Measurements from ENCODE around the gene STX16.

STX16 gene

DNA sequence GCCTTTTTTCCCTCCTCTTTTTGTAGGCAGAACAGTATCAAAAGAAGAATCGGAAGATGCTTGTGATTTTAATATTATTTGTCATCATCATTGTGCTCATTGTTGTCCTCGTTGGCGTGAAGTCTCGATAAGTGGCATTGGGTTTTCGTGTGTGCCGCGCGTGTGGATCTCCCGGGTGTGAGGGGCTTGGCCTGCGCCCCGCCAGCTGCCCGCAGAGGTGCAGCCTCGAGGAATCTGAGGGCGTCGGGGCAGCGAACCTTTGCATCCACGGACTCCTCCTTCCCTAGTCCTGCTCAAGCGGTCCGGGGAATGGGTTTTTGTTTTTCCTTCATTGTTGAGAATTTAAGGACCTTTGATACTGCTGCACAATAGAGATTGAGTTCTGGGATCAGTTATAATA, 25.1 kb downstream of the STX16 start:
- DNase-seq (ENCODE audit: low spot score), result no peak

DNA sequence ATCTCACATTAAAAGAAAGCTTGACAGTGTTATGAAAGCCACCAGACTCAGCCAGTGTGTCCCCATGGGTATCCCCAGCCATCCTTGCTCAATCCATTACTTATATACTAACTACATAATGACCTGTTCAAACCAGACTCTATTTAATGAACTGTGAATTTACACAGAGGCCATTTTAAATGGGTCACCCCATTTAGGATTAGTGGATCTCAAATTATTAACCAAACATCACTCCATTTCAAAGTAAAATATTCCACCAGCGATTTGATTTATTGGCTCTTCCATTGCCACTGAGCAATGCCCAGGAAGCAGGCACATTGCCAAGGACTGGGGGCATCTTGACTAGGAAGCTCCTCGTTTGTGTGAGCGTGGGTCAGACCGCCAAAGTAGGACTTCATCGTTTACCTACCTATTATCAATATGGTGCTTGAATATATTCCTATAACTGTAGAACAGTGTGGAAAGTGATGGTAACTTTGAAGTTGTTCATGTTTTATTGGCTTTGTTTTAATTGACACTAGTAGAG, 26.1 kb downstream of the STX16 start:
- no peak for DNase-seq (ENCODE audit: low spot score)

DNA sequence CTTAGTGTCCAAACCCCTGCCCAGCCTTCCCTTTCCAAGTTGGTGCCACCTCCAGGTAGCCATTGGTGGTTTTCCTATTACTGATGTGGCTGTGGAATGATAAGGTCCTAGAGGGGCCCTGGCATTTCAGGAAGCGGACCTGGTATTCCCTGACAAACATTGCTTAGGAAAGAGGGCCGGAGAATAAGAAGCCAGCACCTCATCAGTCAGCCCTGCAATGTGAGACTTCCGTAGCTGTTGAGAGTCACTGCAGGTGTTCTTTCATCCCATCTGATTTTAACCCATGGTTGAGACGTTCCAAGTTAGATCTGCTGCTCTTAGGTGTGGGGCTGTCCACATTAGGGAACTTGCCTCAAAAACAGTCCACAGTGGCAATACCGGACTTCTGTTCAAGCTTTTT, 26.7 kb downstream of the STX16 start:
- DNase-seq (ENCODE audit: low spot score), result no peak

DNA sequence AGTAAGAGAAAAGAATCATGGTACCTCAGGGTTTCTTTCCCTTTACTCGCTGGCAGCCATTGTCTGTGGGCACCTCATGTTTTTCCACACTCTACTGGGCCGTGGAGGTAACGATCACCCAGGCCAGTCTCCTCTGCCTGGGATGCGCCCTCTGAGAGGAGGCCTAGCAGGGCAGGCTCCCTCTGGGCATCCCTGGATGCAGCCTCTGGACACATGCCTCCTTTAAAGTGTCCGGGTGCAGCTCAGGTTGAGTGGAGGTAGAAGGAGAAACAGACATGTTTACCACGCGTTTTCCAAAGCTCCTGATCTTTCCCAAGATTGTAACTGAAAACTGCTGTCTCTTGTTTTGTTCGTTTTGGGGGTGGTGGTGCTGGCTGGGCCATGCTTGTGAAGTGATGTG, 27.7 kb downstream of the STX16 start:
- no peak for DNase-seq (ENCODE audit: low spot score)

DNA sequence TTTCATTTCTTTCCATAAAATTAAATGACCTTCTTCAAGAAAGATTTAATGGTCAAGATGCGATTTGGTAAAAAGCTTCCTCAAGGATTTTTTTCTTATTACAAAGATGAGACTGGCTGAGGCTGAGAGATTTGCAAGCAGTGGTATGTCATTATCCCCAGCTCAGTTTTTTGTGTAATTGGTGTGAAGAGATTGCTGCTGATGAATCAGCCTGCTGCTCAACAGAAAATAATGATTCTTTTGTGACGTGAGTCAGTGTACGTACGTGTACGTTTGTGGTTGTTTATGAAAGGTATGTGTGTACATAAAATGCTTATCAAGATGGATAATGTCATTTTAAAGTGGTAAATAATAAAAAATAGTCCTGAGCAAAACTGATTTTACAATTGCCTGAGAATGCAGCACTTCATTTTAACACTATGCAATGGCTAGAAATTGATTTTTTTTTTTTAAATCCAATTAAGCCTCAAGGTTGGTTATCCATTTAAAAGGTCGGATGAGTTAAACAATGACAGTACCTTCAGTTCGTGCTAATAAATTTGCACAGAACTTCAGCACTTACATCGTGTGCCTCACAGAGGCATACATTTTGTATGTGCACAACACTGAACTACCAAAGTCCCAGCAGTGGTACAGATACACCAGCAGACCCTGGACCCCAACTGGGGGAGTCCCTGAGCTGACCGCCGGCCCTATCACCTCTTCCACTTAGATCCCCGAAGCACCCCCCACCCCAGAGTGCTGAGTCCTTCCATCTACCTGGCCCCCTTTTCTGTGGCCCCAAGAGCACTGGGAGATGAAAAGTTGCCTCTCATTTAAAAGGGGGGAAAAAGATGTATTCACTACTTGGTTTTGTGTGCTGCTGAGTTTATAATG, 31.8 kb downstream of the STX16 start:
- peak; percentile 18 for DNase-seq (ENCODE audit: low spot score)

DNA sequence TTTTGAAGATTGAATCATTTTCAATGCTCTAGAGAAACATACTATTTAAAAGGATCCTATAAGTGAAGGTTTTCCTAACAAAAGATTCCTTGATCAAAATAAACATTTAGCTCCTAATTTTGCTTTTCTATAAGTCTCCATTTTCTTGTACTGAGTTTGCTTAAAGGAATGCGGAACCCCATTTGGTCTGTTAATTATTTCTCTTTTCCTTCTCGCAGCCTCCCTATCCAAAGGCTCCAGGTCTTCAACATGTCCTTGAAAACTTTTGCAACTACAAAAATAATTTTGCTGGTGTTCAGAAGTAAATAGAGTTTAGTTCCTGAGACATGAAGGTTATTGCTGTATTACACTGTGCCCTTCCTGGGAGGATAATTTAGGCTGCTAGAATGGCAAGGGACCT, 33.2 kb downstream of the STX16 start:
- DNase-seq (ENCODE audit: low spot score), result no peak

DNA sequence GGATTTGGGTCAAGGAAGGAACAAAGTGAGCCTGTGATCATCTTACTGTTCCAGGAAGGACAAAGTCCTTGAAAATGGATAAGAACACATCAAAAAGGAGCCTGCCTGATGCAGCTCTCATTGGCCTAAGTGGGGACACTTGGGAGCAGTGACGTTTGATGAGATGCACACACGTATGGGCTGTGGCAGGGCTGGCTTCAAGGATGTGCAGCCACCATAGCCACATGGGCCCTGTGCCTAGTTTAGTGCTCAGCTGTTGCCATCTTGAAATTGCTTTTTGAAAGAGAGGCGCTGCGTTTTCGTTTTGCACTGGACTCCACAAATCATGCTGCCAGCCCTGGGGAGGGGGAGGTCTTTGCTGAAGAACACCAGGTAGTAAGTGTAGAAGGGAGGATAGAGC, 34.9 kb downstream of the STX16 start:
- no peak for DNase-seq (ENCODE audit: low spot score)

DNA sequence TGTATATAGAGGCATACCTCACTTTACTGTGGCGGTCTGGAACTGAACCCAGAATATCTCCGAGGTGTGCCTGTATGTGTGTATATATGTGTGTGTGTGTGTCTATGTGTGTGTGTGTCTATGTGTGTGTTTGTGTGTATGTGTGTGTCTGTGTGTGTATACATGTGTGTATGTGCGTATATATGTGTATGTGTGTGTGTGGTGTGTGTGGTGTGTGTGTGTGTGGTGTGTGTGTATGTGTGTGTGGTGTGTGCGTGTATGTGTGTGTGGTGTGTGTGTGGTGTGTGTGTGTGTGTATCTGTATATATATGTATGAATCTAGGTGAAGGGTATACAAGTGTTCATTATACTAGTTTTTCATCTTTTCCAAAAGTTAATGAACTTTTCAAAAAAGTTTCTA, 37.3 kb downstream of the STX16 start:
- DNase-seq (ENCODE audit: low spot score), result no peak

DNA sequence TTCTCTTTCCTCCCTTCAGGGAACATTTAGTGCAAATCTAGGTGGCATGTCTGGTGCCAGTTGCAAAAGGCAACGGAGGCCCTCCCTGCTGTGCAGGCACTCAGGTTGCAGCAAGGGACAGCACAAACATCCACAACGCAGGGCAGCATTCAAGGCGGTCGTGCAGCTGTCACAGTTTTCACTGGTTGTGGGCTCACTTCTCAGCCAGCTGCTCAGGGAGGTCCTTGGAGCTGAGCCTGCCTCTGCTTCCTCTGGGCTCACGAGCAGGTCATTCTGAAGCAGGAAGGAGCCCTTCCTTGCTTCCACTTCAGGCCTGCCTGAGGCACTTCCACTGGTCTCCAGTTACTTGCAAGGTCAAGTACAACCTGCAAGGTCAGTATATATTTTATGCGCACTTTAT, 37.8 kb downstream of the STX16 start:
- no peak for DNase-seq (ENCODE audit: low spot score)

DNA sequence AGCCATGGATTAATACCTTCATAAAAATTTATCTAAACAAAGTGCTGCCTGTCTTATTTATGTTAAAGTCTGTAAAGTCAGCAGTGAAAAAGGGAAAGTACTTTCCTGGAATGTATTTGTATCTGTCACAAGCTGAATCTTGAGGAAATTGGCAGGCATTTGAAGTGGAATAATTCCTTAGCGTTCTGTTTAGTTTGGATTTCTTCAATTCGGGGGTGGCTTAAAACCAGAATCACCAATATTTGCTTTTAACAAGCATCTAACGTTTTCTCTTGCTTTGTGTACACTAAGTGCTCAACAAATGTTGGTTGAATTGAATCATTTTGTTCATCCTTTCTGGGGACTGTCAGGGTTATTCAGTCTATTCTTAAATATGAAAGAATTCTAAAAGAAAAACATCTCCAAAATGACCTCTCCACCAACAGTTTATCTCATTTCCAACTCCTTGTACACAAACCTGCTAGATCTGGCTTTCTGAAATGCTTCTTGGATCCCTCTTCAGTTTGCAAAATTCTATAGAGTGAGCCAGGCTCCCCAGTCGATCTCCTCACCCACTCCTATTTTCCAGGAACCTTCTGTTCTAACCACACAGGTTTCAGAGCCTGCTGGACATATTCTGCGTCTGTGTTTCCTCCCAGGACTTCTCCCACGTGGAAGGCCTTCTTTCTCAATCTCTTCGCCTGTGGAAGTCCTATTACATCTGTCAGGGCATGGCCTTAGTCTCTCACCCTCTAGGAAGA, 39.5 kb downstream of the STX16 start:
- DNase-seq (ENCODE audit: low spot score), result peak; percentile 48

DNA sequence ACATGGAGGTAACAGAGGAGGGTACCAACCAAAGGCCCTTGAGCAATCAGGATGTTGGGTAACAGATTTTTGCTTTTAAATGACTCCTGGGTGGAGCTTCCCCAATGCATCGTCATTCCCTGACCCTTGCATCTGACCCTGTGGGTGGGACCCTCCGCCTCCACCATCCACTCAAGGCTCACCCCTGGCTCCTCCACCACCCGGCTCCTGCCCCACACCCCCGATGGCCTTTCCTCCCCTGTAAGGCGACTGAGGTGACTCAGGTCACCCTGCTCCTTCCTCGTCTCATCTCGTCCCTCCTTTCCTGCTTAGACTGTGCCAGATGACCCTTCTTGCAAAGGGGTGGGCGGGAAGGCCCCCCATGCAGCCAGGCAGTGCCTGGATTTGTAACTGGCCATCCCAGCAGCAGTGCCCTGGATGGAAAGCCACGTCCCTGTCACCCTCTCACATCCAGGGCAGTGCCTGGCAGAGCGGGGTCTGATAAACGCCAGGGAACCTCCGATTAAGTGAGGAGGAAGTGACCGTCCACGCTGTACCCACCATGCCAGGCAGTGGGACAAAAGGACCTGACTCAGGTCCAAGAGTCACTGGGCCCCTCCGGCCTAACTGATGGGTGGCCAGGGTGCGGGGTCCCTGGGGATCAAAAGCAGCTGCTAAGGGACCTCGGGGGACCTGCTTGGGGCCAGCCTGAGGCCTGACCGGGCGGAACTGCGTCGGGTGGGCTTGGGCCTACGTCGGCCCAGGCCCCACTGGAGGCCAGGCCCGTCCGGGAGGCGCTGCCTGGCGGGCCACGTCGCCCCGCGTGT, 40.9 kb downstream of the STX16 start:
- DNase-seq (ENCODE audit: low spot score), result no peak

DNA sequence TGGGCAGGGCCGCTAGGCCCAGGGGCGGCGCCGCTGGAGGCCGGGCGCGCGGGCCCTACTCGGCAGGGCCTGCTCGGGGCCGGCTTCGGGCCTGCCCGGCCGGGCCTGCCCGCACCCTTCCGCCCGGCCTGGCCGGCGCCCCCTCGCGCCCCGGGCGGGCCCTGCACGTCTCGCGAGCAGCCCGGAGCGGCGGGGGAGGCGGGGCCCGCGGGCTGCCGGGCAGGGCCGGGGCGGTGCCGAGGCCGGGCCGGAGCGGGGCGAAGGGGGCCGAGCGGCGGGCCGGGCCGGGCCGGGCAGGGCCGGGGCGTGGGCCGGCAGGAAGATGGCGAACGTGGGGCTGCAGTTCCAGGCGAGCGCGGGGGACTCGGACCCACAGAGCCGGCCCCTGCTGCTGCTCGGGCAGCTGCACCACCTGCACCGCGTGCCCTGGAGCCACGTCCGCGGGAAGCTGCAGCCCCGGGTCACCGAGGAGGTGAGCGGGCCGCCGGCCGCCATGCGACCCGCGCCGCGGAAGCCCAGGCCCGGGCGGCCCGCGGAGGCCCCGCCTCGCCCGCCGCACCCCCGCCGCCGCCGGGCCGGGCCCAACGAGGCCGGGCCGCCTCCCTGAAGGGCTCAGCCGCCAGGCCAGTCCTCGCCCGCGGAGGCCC, 41.6 kb downstream of the STX16 start, which contains the start of gene NPEPL1:
Gene NPEPL1 (plus strand): TSS at position 222 of the 647 bp plus-strand sequence. CDS start 101 bp downstream, at position 323.
- peak; percentile 92 for DNase-seq (ENCODE audit: low spot score)

DNA sequence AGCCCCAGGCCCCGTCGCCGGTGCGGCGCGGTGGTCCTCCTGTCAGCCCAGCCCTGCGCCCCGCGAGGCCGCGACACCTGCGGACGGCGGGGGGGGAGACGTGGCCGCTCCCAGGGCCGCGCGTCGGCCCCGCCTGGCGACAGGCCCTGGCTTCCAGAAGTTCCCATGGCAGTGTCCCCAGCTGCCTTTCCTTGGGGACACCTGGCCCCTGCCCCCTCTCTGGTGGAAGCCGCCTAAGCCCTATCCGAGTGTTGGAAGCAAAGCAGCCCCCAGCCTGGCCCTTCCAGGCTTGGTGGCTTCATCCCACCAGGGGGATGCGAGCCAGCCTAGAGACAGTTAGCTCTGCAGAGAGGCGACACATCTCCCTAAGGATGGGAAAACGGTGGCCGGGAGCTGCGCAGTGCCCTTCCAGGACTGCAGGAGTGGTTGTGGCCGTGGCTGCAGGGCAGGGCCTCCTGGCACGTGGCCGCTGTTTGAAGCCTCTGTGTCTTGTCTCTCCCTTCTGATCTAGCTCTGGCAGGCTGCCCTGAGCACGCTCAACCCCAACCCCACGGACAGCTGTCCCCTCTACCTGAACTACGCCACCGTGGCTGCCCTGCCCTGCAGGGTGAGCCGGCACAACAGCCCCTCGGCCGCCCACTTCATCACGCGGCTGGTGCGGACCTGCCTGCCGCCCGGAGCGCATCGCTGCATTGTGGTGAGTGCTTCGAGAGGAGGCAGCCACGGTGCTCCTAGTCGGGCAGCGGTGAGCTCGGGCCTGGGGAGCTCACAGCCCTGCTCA, 42.3 kb downstream of the STX16 start:
- no peak for DNase-seq (ENCODE audit: low spot score)

DNA sequence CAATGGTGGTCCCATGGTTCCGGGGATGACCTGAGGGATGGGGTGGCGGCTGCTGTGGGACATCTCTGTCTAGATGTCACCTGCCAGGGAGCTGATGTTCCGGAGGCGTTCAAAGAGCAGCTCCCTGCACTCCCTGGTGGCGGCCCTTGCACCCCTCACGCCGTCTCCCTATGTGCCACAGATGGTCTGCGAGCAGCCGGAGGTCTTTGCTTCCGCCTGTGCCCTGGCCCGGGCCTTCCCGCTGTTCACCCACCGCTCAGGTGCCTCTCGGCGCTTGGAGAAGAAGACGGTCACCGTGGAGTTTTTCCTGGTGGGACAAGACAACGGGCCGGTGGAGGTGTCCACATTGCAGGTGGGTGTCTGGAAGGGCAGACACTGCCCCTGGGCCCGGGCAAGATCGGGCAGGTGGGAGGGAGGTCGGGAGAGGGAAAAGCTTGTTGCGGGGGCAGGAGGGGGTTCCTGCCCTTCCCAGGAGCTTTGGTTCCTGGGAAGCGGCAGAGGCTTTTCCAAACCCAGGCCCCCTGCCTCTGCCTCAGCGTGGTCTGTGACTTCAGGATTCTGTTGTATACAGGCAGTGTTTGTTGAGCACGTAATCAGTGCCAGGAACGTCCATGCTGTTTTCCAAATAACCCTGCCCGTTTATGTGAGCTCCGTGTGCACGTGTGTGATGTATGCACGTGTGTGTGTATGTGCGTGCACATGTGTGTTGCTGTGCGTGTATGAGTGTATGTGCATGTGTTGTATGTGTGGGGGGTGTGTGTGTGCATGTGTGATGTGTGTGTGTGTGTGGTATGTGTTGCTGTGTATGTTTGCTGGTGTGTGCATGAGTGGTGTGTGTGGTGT, 43.4 kb downstream of the STX16 start:
- no peak for DNase-seq (ENCODE audit: low spot score)

DNA sequence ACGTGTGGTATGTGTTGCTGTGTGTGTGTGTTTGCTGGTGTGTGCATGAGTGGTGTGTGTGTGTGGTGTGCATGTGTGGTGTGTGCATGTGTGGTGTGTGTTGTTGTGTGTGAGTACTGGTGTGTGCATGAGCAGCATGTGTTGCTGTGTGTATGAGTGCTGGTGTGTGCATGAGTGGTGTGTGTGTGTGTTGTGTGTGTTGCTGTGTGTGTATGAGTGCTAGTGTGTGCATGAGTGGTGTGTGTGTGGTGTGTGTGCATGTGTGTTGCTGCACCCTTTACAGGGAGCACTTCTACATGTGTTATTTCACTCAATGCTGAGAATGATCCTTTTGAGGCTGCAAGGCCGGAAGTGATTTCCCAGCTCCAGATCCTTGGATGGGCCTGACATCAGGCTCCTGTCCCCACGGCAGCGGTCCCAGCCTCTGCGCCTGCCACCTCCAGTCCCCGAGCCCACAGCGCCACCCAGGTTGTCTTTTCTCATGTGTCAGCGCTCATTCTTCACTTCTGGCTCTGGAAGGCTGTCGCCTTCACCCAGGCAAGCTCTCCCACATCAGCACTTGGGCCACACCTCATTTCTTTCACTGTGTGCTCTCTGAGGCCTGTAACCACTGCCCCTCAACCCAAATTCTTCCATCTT, 44.1 kb downstream of the STX16 start:
- DNase-seq (ENCODE audit: low spot score), result no peak

DNA sequence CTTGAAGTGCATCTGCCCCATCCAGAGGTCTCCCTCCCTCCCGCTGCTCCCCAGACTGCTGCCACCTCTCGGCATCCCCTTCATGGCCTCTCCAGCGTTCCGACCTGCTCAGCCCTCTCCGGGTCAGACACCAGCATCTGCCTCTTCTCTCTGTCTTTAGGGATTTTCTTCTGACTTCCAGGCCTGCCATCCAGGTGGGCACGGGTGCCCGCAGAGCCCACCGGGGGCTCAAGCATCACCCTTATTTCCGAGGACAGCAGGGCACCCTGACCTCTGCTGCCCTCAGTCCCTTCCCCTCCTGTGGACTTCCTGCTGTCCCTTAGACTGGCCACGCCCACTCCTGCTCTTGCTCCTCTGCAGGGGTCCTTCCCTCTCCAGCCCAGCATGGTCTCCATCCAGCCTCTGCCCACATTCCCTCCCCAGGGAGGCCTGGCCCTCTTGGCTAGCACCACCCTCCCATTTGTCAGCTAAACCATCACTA, 44.9 kb downstream of the STX16 start:
- no peak for DNase-seq (ENCODE audit: low spot score)

DNA sequence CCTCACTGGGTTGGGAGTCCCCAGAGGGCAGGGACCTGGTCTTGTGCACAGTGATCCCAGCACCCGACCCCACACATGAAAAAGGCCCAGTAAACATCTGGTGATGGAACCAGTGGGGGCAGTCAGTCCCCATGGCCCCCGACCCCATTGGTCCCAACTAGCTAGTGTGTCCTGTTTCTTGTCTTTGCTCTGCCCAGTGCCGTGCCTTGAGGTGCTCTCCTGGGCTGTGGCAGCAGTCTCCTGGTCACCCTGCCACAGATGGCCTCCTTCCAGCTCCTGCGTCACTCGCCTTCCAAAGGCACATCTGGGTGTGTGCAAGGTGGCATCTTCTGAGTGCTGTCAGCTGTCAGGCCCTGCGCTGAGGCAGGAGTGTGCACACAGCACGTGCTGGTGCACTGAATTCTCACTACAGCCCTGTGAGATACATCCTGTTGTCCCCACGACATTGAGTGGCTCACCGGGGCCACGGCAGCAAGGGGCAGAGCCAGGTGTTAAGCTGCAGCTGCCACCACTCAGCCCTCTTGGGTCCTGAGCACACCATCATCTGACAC, 45.4 kb downstream of the STX16 start:
- DNase-seq (ENCODE audit: low spot score), result no peak

DNA sequence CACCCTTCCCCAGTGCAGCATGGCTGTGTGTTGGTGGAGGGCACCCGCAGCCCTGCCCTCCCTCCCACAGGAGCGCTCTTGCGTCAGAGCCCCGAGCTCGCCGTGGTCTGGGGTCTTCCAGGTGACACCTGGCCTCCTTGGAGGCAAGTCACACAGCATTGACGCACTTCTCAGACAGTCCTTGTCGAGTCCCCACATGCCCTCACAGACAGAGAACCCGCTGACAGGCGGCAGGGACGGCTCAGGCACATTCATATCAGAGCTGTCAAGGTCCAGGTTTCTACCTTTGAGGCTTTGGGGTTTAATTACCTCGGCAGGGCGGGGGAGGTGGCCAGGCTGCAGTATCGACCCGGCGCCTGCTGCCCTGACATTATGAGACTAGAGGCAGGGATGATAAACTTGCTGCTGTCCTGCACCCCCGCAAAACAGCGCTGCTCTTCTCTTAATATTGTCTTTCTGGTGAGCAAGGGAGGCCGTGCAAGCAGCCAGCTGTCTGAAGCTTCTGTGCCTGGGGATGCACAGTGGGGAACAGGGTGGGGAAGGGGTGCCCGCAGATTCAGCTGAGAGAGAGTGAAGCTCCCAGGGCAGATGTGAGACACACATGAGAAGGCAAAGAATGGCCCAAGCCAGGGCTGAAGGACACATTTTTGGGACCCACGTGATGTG, 46.3 kb downstream of the STX16 start:
- DNase-seq (ENCODE audit: low spot score), result no peak
